GM04504 (cell line): ENCODE data around the gene PLCB1.
"Not testable (repeated sequence)": the region's sequence is repeated elsewhere in the genome, so short reads cannot be mapped to it uniquely, and the experiment has no call there.

ENCODE experiments used
- DNase-seq: peaks from one replicate; pipeline ENCODE4 v3.0.0-alpha.2; 2012; ENCODE audit warnings: low read depth

Gene PLCB1

GRCh38 chr20:8449123-8449522, 317.1 kb downstream of the PLCB1 start:
- DNase-seq: peak; percentile 44

GRCh38 chr20:8454137-8454712, 322.2 kb downstream of the PLCB1 start:
- peak; percentile 81 for DNase-seq

- DNase-seq: no peak
Measured at GRCh38 chr20:8456765-8457164, 324.7 kb downstream of the PLCB1 start.

GRCh38 chr20:8457978-8458377, 325.9 kb downstream of the PLCB1 start:
- no peak for DNase-seq

- DNase-seq: no peak
Measured at GRCh38 chr20:8461186-8461585, 329.1 kb downstream of the PLCB1 start.

GRCh38 chr20:8464368-8464767, 332.3 kb downstream of the PLCB1 start:
- DNase-seq: no peak

GRCh38 chr20:8466781-8467180, 334.7 kb downstream of the PLCB1 start:
- DNase-seq: not testable (repeated sequence)

- no peak for DNase-seq
Measured at GRCh38 chr20:8470156-8470555, 338.1 kb downstream of the PLCB1 start.

- no peak for DNase-seq
Measured at GRCh38 chr20:8471465-8471864, 339.4 kb downstream of the PLCB1 start.

GRCh38 chr20:8473459-8473858, 341.4 kb downstream of the PLCB1 start:
- DNase-seq: no peak

GRCh38 chr20:8474027-8474668, 342.1 kb downstream of the PLCB1 start:
- no peak for DNase-seq

- DNase-seq: no peak
Measured at GRCh38 chr20:8476021-8476420, 344.0 kb downstream of the PLCB1 start.

- no peak for DNase-seq
Measured at GRCh38 chr20:8480597-8480996, 348.5 kb downstream of the PLCB1 start.

- DNase-seq: no peak
Measured at GRCh38 chr20:8487696-8488095, 355.6 kb downstream of the PLCB1 start.

- no peak for DNase-seq
Measured at GRCh38 chr20:8489094-8489883, 357.2 kb downstream of the PLCB1 start.

- no peak for DNase-seq
Measured at GRCh38 chr20:8490076-8490830, 358.2 kb downstream of the PLCB1 start.

GRCh38 chr20:8492173-8492572, 360.1 kb downstream of the PLCB1 start:
- no peak for DNase-seq

- DNase-seq: no peak
Measured at GRCh38 chr20:8498571-8498970, 366.5 kb downstream of the PLCB1 start.

- no peak for DNase-seq
Measured at GRCh38 chr20:8504030-8504429, 372.0 kb downstream of the PLCB1 start.

GRCh38 chr20:8505476-8506200, 373.6 kb downstream of the PLCB1 start:
- no peak for DNase-seq

- no peak for DNase-seq
Measured at GRCh38 chr20:8507231-8507630, 375.2 kb downstream of the PLCB1 start.

GRCh38 chr20:8509809-8510208, 377.7 kb downstream of the PLCB1 start:
- DNase-seq: no peak
